Dermis blood vessel endothelial cell (primary cell): ENCODE measurements around the gene PPIF. TPM values are rescaled to one million over a fixed set of nuclear protein-coding genes. Genes with fewer than 3 reads are reported as not detected.

Experiments
- DNase-seq: peaks from one replicate; pipeline ENCODE4 v3.0.0; 2010
- total RNA-seq: library from RNA; depleted of rRNA; stranded (reverse); fragments of >200 nt; gene quantifications from 2 replicates; pipeline ENCODE4 v1.2.3, GENCODE V29; 2014

PPIF gene
- 14.5 and 23.8 TPM in 2 replicates for total RNA-seq

DNA sequence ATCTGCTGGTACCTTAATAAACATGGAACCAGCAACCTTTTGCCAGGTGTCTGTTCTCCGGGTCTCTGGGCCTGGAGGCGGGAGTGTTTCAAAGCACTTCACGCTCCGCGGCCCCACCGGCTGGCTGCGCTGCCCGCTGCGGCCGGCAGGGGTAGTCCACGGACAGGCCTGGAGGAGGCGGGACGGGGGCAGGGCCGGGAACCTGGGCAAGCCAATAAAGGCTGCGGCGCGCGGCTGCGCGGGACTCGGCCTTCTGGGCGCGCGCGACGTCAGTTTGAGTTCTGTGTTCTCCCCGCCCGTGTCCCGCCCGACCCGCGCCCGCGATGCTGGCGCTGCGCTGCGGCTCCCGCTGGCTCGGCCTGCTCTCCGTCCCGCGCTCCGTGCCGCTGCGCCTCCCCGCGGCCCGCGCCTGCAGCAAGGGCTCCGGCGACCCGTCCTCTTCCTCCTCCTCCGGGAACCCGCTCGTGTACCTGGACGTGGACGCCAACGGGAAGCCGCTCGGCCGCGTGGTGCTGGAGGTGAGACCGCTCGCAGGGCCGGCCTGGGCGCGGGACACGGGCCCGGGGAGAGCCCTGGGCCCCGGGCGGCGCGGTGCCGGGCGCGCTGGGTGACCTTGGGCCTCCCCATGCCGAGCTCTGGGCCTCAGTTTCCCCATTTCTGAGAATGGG, at the start of gene PPIF:
Gene PPIF (plus strand): TSS at position 244 of the 668 bp plus-strand sequence. CDS start 80 bp downstream, at position 324.
- DNase-seq, result peak; percentile 95

DNA sequence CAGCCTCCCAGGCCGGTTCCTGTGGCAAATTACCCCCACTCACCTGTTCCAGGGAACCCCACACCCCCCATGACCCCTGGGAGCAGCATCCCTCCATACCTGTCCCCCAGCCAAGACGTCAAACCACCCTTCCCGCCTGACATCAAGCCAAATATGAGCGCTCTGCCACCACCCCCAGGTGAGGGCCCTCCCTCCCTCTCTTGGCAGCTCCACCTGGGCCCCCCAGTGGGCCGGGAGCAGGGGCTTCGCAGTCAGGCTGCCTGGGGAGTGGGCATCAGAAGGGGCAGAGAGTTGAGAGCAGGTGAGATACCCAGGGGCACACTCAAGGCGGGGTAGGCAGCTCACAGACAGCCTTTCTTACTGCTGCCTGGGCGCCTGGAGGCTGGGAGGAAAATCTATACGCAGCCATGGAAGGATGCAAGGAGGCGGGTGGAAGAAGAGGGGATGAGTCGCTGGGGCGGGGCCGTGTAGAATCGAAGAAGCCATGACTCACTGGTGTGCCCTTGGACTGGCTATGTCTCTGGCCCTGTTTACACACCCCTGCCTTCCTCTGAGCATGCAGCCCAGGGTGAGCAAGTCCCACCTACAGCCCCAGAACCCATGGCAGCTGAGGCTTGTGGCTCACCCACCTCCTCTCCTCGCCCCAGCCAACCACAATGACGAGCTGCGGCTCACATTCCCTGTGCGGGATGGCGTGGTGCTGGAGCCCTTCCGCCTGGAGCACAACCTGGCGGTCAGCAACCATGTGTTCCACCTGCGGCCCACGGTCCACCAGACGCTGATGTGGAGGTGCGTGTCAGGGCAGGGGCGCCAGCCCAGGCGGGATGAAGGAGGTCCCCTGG, 48.6 kb upstream of the PPIF start:
- peak; percentile 65 for DNase-seq

DNA sequence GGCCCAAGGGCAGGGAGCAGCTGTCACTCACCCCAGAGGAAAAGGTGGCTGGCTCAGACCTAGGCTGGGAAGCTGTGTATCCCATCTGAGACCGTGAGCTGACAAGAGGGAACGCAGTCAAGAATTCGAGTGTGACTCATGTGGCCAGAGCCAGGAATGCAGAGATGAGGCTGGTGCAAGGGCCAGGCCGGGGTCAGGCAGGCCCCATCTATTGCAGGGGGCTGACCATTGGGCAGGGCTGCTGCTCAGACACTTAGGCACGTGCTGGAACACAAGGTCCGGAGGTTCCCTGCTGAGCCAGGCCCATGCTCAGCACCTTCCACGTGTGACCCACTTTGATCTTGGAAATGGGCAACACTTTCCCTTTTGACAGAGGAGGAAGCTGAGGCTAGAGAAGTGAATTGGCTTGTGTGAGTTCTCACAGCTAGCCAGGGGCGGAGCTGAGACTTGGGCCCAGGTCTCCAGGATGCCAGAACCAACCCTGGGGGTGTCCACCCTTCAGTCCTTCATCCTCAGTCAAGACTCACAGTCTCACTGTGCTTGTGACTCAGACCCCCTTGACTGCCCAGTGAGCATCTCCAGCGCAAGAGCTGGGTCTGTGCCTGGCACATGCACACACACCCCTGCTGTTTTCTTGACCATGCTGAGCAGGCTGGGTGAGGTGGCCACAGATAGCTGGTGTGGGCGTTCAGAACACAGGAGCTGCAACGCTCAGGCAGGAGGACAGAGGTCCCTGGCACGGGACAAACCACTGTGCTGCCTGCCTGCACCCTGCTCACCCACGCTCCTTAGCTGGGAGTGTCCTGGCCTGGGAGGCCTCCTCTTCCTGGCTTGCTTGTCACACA, 47.6 kb upstream of the PPIF start:
- peak; percentile 10 for DNase-seq

DNA sequence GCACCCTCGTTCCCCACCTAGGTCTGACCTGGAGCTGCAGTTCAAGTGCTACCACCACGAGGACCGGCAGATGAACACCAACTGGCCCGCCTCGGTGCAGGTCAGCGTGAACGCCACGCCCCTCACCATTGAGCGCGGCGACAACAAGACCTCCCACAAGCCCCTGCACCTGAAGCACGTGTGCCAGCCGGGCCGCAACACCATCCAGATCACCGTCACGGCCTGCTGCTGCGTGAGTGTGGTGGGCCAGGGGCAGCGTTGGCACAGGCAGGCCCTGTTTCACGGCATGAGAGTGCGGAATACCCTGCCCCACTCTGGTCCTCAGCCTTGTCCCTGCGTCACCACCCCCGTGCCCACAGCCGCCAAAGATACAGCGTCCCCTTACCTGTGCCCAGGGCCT, 46.6 kb upstream of the PPIF start:
- no peak for DNase-seq

DNA sequence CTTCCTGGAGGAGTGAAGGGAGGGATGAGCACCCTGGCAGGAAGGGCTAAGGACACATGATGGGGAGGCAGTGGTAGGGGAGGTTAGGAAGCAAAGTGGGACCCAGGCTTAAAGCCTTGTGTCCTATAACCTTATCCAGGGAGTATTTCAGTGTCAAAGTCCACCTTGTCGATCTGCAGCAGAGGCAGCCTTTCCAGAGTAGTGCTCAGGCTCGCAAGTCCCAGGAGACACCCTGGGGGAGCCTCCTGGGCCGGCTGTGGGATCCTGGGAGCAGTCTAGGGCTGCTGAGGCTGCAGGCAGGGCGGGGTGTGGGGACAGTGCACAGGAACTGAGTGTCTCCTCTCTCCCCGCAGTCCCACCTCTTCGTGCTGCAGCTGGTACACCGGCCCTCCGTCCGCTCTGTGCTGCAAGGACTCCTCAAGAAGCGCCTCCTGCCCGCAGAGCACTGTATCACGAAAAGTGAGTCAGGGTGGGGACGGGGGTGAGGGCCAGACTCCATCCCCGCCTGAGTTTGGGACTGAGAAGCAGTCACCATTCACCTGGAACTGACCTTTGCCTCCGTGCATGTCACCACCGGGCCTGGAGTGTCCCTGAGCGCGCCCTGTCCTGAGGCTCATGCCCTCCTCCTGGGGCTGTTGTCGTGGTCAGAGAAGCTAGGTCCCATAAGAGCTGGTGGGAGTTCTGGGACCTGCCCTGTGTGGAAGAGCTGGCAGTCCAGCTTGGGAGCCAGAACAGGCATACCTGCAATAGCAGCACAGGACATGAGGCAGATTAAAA, 45.3 kb upstream of the PPIF start:
- DNase-seq, result no peak

DNA sequence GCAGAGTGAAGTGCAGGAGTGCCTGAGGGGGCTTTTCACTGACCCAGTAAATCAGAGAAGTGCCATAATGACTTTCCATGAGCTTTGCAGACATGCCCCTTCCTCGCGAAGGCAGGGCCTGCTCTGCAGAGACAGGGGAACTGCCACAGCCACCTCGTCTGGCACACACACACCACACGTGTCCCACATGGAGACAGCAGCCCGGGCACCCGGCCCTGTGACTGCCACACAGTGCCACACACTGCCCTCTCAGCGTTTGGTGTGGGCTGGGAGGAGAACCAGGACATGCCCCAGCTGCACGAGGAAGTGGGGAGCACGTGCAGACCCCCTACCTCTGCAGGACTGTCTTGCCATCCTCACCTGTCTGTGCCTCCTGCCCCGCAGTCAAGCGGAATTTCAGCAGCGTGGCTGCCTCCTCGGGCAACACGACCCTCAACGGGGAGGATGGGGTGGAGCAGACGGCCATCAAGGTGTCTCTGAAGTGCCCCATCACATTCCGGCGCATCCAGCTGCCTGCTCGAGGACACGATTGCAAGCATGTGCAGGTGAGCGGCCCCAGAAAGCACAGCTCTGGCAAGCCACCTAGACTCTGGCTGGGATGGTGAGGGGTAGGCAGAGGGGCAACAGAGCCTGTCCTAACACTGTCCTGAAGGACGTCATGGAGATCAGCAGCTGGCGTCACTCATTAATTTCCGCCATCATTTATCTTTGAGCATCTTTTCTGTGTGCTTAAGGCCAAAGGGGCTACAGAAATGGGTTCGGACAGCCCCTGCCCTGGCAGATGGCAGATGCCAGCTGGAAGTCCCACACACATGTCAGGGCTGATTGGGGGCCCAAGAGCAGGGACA, 43.4 kb upstream of the PPIF start:
- no peak for DNase-seq

DNA sequence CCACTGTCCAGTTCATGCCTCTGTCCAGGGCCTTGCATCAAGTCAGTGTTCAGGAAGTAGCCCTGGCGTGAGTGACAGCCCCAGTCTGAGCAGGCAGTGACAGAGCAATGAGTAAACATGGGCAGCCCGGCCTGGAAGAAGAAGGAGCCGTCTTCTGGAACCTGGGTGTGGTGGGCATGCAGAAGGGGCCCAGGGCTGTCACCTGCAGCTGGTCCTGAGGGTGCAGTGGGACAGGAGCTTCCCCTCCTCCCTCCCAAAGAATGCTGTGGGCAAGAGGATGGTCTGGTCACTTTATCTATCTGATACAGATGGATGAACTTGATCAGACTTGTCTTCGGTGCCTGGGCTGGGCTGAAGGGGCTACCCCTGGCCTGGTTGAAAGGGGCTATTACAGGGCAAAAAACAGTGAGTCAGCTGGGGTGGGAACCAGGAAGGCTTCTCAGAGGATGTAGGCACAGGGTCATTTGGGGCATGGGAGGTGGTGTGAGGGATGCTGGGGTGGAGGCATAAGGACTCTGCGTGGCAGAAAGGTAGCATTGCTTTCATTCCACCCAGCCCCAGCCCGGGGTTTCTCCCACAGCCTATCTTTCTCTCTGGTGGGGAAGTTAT, 42.7 kb upstream of the PPIF start:
- DNase-seq, result no peak

DNA sequence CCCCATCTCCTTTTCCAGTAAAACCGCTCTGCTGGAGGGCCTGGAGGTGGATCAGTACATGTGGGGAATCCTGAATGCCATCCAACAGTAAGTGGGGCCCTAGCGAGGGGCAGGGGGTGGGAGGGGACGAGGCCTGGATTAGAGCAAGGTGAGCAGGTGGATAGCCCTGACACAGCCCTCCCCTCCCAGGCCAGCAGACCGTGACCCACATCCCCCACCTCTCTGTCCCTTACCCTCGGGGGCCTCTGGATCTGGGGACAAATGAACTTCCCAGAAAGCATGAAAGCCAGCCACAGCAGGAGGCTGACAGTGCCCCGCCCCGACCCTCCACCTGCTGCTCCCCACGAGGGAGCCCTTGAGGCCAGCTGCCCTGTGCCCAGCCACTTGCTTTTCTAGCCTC, 41.8 kb upstream of the PPIF start:
- DNase-seq, result no peak

DNA sequence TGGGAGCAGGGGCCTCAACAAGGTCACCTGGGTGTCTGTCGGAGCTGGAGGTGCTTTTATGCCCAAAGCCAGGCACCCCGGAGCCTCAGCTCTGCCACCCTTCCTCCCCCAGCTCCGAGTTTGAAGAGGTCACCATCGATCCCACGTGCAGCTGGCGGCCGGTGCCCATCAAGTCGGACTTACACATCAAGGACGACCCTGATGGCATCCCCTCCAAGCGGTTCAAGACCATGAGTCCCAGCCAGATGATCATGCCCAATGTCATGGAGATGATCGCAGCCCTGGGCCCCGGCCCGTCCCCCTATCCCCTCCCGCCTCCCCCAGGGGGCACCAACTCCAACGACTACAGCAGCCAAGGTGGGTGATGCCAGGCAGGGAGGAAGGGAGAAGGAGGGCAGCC, 41.3 kb upstream of the PPIF start:
- DNase-seq, result no peak

DNA sequence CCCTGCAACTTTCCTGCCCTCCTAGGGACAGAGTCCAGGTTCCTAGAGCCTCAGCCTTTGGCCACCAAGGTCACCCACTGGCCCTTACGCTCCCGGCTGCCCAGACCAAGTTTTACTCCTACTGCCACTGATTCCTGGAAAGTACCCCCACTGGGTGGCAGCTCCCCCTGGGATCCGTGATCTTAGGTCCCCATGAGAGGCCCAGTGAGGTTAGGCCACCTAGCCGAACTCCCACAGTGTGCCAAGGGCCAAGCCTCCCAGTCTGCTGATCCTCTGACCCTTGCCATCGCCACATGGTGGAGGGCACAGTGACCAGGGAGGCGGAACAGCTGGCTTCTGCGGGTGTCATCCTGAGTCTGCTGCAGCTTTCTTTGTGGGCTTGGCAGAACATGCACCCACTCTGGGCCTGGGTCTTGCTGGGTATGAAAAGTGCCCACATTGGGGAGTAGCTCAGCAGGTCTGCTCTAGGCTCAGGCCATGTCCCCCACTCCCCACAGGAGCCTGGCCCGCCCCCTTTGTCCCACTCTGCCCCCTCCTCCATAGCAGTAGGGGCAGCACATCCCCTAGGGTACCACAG, 40.5 kb upstream of the PPIF start:
- DNase-seq, result no peak

DNA sequence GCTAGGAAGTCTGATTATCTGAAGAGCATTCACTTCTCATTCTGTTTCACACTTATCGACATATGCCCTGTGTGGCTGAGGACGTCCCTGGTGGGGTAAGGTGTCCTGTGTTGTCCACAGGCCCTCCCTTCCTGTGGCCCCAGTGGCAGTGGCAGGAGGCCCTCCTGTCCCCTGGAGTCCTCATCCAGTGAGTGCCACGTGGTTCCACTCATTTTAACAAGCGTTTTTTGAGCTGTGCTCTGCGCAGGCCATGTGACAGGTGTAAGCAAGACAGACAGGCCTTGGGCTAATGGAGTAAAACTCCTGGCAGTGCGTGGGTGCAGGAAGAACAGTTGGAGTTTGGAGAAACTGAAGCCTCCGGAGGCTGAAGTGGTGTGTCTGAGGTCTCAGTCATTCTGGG, 39.3 kb upstream of the PPIF start:
- no peak for DNase-seq

DNA sequence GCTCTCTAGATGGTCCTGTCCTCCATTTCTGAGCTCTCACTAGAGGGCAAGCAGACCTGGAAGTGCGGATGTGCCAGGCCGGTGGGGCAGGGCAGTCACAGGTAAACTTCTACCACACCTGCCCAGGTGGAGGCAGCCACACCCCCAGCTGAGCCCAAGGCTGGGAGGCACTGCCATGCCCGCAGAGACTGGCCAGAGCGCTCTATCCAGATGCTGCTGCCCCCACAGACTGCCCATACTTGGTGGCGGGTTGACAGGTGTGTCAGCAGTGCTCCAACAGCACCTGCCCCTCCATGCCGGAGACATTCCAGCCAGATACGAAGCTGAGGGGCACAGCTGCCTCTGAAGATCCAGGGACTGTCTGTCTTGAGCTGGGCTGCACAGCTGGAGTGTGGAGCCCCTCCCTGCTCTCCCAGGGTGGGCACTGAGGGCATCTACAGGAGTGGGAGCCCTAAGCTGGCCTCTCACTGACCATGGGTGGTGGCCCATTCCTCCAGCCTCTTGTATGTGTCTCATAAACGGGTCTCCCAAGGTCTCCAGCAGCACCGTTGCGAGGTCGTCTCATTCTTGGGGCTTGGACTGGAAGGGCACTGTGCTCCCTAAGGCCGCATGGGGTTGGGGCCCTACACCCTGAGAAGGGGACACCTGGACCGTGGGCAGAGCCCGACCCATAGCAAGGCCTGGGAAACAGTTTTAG, 38.2 kb upstream of the PPIF start:
- DNase-seq, result no peak

DNA sequence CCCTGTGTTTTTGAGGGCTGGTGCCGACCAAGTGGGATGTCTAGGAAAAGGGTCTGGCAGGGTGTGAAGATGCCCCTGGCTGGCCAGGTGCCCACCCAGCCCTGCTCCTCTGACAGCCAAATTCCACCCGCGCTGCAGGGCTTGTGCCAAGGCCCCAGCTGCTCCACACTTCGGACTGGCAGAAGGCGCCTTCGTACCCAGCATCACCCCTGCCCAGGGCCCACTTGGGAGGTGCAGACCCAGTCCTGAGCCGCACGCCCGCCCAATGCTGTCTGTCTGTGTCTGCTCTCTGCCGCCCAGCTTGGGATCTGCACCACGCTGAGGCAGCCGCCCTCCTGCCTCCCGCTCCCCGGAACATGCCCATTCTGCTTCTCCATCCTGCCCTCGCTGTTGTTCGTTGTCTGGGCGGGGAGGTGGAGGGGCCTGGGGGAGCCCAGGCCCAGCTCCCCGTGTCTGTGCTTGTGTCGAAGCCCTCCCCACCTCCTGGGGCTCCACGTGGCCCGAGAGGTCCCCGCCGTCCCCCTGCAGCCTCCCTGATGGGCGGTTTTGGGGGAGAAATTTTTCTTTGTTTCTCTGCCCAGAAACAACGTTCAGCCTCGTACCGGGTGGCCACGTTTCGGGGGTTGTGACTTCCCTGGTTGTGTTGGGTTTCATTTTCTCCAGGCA, 36.9 kb upstream of the PPIF start:
- no peak for DNase-seq

DNA sequence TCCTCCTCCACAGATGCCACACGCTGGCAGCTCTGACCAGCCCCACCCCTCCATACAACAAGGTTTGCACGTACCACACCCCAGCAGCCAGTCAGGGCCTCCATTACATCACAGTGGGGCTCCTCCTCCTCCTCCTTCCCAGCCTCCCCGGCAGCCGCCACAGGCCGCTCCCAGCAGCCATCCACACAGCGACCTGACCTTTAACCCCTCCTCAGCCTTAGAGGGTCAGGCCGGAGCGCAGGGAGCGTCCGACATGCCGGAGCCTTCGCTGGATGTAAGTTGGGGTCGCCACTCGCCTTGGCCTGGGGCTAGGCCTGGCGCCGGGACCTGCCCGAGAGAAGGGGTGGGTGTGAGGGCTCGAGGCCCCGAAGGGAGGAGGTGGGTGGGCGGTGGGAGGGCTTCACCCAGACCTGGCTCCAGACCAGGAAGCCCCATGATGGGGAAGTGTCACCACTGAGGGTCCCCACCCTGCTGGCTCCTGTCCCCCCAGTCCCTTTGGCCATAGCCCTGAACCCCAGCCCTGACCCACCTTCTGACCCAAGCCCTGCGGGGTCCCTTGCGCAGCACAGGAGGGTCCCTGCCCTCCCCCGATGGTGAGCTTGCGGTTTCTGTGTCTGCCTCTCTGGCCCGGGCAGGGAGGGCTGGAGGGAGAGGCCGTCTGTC, 36.2 kb upstream of the PPIF start:
- no peak for DNase-seq

DNA sequence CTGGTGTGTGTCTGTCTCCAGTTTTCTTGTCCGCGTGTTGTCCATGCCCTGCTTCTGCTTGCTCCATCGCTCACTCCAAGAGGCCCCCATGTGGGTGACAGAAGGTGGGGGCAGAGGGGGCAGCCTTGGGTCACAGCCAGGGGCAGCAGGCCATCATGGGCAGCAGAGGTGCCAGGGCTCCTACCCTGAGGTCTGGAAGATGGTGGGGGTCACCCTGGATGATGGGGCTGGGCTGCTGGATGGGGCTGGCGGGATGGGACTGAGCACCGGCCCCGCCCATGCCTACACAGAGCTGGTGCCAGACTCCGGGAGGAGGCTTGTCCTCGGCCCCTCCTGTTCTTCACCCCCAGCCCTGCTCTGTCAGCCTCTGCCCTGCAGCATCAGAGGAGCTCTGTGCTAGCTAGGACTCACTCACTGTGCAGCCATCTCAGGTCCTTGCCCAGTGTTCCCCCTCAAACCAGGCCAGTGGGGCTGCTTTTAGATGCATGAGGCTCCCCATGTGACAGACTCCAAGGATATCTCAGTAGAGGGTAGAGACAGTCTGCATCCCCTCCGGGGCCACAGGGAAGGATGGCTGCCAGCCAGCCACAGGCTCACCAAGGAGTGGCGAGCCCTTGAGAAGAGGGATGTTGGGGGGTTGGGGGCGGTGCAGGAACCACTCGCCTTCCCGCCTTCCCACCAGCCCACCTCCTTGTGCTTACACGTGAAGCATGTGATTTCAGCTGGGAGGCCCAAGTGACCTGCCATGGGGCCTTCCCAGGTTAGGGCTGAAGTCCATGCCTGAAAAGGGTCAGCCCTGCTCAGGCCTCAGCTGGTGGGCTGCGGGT, 35.5 kb upstream of the PPIF start:
- no peak for DNase-seq

DNA sequence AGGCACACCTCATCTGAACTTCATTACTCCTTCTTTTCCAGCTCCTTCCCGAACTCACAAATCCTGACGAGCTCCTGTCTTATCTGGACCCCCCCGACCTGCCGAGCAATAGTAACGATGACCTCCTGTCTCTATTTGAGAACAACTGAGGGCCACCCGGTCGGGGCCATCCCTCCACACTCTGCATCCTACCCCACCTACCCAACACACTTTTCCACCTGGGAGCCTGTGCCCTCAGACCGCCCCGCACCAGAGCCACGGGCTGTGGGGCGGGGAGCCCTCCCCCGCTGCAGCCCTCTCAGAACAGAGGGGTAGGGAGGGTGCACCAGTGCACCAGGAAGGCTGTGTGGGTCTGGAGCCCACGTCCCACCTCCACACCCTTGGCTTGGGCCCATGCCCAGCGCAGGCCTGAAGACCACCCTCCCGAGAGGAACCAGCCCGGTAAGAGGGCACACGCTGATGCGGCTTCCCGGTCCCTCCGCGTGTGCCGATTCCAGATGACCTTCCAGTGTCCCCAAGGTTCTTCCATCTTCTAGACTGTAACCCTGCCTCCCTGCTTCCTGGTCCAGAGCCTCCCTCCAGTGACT, 34.6 kb upstream of the PPIF start:
- no peak for DNase-seq

DNA sequence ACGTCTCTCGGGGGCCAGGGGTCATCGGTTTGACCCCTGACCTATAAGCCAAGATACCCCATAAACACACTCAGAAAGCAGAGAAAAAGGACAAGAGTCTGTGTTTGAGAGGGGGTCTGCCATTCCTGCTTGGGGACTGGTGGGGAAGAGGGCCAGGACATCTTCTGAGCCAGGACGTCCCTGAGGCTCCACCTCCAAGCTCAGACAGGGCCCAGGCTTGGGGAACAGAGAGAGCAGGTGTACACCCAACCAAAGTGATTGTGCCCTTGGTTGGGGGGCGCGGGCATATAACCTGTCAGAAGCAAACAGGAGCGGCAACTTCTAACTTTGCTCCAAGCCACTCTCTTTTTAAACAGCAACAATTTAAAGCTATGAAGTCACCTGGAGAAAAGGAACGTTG, 33.9 kb upstream of the PPIF start:
- DNase-seq, result no peak
